Peyer's patch (tissue), 4 donors: Measurements from ENCODE around the gene SMAD1.

ENCODE experiments used
- CTCF ChIP-seq, 6 experiments: fragments of 450-650 bp in 4 of 6; fragments of 200-600 bp in 2 of 6; sonication (generic) in 1 of 6; IDR thresholded peaks; one replicate each; pipeline ENCODE4 v1.5.1; 2017 to 2019; ENCODE audit warnings: antibody characterized with exemption in 6 of 6, mild to moderate bottlenecking in 3 of 6, moderate library complexity in 1 of 6
- POLR2A ChIP-seq, 2 donors: fragments of 450-650 bp; IDR thresholded peaks; one replicate each; pipeline ENCODE4 v1.5.1; 2017; ENCODE audit warnings: antibody characterized with exemption in 2 of 2, mild to moderate bottlenecking in 2 of 2, moderate library complexity in 2 of 2

GRCh38 chr4:145553375-145553774, 71.7 kb downstream of the SMAD1 start:
- TF ChIP-seq POLR2A (IDR thresholded peaks at IDR 0.05): no peak
- no peak for TF ChIP-seq CTCF (IDR thresholded peaks at IDR 0.05)
